Spinal cord (tissue), 10 donors: ENCODE measurements around the gene UBTD2. TPM values are rescaled to one million over a fixed set of nuclear protein-coding genes. Genes with fewer than 3 reads are reported as not detected.
"Not testable (repeated sequence)": the region's sequence is repeated elsewhere in the genome, so short reads cannot be mapped to it uniquely, and the experiment has no call there.

Source experiments
- DNase-seq, 6 donors: peaks; one replicate each; pipeline versions ENCODE4 v3.0.0 to v3.0.0-alpha.2; 2013 to 2015; ENCODE audit warnings: low spot score in 6 of 6, low read depth in 4 of 6
- H3K27ac ChIP-seq: one replicate; pipeline ENCODE4 v1.5.1; 2013; ENCODE audit warnings: low read depth, low read length, control low read depth
- H3K27me3 ChIP-seq: one replicate; pipeline ENCODE4 v1.6.1; 2013; ENCODE audit warnings: low read length; ENCODE audit not compliant: control insufficient read depth, insufficient read depth
- H3K36me3 ChIP-seq: one replicate; pipeline ENCODE4 v1.6.1; 2013; ENCODE audit warnings: low read length; ENCODE audit not compliant: control insufficient read depth, insufficient read depth
- H3K4me1 ChIP-seq: one replicate; pipeline ENCODE4 v1.6.1; 2013; ENCODE audit warnings: low read length; ENCODE audit not compliant: control insufficient read depth, insufficient read depth
- H3K4me3 ChIP-seq: one replicate; pipeline ENCODE4 v1.5.1; 2013; ENCODE audit warnings: low read depth, low read length, control low read depth
- H3K9me3 ChIP-seq: one replicate; pipeline ENCODE4 v1.6.1; 2013; ENCODE audit warnings: low read length; ENCODE audit not compliant: control insufficient read depth, insufficient read depth
- WGBS: methylation state at CpG from one replicate; pipeline ENCODE4 v1.1.5; 2013; ENCODE audit warnings: missing lambda C conversion rate; ENCODE audit not compliant: insufficient coverage; 5-methylcytosine and 5-hydroxymethylcytosine counted together
- polyA plus RNA-seq, 2 donors: library from polyadenylated mRNA; unstranded; fragments of 120-200 nt; gene quantifications; one replicate each; pipeline ENCODE4 v1.2.1, GENCODE V29; 2013; ENCODE audit not compliant: insufficient read length in 2 of 2
- total RNA-seq, 2 donors: library from RNA; depleted of rRNA in 1 of 2; stranded (reverse); fragments of 120-200 nt in 1 of 2; fragments of >200 nt in 1 of 2; gene quantifications; one replicate each; pipeline versions ENCODE4 v1.2.3 to v1.2.4, GENCODE V29; 2013 to 2014
- donor health status: healthy.

UBTD2 gene
- total and polyA plus RNA-seq, 4 donors = 37.7 to 54.0 (median 44.3) TPM

DNA sequence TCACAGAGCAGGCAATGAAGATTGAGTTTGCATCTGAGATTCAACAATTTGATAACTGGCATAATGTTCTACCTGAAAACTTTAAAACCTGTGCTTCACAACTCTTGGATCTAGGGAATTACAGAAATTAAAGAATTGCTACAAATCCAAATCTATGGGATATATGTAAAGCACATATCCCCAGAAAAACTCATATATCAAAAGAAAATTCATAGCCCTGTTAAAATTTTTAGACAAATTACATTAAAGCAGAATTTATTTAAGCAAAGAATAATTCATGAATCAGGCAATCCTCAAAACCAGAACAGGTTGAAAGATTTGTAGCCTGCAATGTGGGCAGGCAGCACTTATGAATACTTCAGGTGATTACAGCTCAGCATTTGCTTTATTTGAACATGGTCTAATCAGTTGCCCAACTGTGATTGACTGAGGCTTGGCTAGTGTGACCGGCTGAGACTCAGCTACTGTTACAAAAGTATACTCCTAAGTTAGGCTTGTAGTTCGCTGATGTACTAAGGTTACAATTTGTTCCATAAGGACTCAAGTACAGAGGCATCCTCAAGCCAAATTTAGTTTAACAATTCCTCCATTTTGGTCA lies 10.3 kb upstream of the UBTD2 start:
- no peaks in the 10 kb centered on the region for H3K27me3 ChIP-seq
- DNase-seq = no peak
- H3K4me3 ChIP-seq = no peak overlapping the region
- H3K4me1 ChIP-seq = peaks cover 6% of the 10 kb centered on the region
- whole genome bisulfite sequencing = 80% methylated on average over 1 of the region's 2 CpGs
- H3K27ac ChIP-seq = no peak overlapping the region
- H3K9me3 ChIP-seq = no peaks in the 10 kb centered on the region
- H3K36me3 ChIP-seq = no peaks in the 10 kb centered on the region

DNA sequence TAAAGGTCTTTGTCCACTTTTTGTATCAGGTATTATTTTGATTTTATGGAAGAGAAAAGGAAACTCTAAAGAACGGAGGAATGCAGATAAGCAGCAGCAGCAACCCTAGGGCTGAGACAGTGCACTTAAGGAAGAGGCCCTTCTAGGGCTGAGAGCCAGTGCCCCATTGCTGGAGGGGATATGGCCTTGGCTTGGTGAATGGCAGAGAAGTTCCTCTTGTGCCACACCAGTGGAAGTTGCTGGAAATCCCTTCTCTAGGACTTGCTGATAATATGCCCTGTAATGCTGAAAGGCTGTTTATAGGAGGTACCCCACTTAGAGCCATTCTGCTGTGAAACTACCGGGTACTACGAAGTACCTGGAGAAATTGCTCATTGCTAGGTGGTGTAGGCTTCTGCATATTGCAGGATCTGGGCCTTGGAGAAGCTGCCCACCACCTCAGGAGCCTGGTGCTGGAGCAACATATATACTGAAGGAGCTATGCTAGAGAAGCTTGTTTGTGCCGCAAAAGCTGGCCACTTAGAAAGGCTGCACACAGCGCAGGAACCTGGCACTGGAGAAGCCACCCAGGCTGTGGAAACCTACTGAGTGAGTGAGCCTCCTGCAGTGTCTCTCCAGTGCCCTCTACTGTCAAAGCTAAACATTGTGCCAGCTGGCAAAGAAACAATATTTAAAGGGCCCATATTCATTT lies 9.6 kb upstream of the UBTD2 start:
- Histone ChIP-seq H3K27me3 (no peaks in the 10 kb centered on the region), H3K9me3 (no peaks in the 10 kb centered on the region), H3K36me3 (no peaks in the 10 kb centered on the region), H3K4me1 (peaks cover 6% of the 10 kb centered on the region), H3K4me3 (no peak overlapping the region), H3K27ac (no peak overlapping the region)
- WGBS = 41% methylated on average over 5 of the region's 5 CpGs
- peak in 4 of 6 donors; percentile 60 to 95 (median 78) for DNase-seq

DNA sequence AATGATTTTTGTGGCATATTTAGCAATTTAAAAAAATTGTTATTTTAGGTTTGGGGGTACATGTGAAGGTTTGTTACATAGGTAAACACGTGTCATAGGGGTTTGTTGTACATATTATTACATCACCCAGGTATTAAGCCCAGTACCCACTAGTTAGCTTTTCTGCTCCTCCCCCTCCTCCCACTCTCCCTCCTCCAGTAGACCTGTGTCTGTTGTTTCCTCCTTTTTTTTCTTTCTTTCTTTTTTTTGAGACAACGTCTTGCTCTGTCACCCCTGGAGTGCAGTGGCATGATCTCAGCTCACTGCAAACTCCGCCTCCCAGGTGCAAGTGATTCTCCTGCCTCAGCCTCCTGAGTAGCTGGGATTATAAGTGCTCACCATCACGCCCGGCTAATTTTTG lies 8.3 kb upstream of the UBTD2 start:
- H3K9me3 ChIP-seq, H3K4me1 ChIP-seq, H3K4me3 ChIP-seq, H3K27ac ChIP-seq, DNase-seq, H3K27me3 ChIP-seq, H3K36me3 ChIP-seq: not testable (repeated sequence)
- WGBS = 13% methylated on average over 1 of the region's 5 CpGs

DNA sequence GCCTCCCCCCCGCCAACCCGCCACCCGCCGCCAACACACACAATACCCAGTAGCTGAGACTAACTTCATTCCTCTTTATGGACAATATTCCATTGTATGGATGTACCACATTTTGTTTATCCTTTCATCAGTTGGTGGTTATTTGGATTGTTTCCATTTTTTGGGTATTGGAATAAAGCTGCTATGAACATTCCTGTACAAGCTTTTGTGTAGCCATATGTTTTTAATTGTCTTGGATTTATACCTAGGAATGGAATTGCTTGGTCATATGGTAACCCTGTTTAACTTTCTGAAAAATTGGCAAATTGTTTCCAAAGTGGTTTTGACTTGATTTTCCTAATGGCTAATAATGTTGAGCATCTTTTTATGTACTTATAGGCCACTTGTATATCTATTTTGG lies 4.9 kb upstream of the UBTD2 start:
- whole genome bisulfite sequencing = no CpG with 5 or more reads among the region's 4 CpGs
- no peaks in the 10 kb centered on the region for H3K36me3 ChIP-seq
- no peaks in the 10 kb centered on the region for H3K9me3 ChIP-seq
- H3K4me1 ChIP-seq = peaks cover 9% of the 10 kb centered on the region
- DNase-seq = no peak
- no peak overlapping the region for H3K4me3 ChIP-seq
- H3K27ac ChIP-seq = no peak overlapping the region
- no peaks in the 10 kb centered on the region for H3K27me3 ChIP-seq

DNA sequence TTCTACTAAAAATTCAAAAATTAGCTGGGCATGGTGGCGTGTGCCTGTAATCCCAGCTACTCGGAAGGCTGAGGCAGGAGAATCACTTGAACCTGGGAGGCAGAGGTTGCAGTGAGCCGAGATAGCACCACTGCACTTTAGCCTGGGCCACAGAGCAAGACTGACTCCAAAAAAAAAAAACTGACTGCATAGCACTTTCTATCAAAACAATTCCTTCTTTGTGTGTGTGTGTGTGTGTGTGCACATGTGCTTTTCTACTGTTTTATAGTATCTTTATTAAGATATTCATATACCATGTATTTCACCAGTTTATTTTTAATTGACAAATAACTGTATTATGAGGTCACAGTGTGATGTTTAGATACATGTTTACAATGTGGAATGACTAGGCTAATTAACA lies 3.6 kb upstream of the UBTD2 start:
- H3K9me3 ChIP-seq, H3K4me1 ChIP-seq, H3K27me3 ChIP-seq, H3K27ac ChIP-seq, H3K36me3 ChIP-seq, H3K4me3 ChIP-seq, DNase-seq: not testable (repeated sequence)
- whole genome bisulfite sequencing = 100% methylated on average over 2 of the region's 3 CpGs

DNA sequence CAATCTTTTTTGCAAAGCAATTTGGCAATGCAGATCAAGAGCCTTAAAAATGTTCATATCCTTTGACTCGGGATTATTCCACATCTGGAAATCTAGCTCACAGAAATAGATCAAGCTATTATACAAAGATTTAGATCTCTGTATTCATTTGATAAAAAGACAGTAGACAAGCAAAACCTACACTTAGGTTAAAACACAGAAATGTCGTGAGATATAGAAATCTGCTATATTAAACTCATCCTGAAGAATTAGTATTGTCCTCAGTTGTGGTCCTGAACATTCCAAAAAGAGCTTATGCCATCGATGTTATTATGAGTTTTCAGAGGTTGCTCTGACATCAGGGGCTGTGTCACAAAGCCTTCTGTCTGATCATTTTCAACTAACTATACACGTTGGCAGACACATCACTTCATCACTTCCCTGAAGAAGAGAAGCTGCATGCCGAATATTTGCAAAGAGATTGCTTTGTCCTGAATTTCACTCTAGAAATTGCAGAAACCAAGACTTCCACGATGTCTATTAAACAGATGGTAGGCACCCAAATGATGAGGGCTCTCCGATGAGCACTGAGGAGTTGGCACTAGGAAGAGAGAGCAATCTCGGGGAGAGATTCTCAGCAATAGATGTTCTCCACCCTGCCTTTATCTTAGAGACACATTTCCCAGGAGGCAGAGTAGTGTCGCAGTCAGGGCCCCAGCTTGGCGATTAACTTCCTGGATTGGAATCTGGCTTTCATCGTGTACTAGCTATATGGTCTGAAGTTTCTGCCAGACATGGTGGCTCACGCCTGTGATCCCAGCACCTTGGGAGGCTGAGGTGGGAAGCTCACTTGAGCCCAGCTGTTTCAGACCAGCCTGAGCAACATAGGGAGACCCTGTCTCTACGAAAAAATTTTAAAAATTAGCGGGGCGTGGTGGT lies 1.9 kb upstream of the UBTD2 start:
- Histone ChIP-seq H3K27me3 (no peaks in the 10 kb centered on the region), H3K36me3 (no peaks in the 10 kb centered on the region), H3K27ac (no peak overlapping the region), H3K4me1 (peaks cover 9% of the 10 kb centered on the region), H3K9me3 (no peaks in the 10 kb centered on the region), H3K4me3 (no peak overlapping the region)
- 79% methylated on average over 13 of the region's 15 CpGs for WGBS
- DNase-seq = peak in 2 of 6 donors; percentile 23 to 51

DNA sequence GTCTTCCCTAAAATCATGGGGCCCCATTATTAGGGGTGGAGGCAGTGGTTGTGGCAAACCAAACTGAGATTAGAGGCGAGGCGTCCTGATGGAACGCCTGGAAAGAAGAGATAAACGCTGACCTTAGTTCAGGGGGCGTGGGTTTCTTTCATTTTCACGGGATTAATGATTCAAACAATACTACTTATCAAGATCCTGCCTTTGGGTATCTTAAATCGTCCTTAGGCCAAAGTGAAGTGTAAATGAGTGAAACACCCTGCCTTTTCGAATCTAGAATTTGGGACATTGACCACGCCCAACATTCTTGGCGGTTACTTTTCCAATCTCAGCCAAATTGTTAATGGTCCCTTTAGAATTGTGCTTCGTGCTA lies 1.0 kb upstream of the UBTD2 start:
- Histone ChIP-seq H3K4me3 (peak overlapping the region; percentile 80), H3K9me3 (no peaks in the 10 kb centered on the region), H3K27me3 (no peaks in the 10 kb centered on the region), H3K36me3 (no peaks in the 10 kb centered on the region), H3K27ac (peak overlapping the region; percentile 92), H3K4me1 (peaks cover 9% of the 10 kb centered on the region)
- DNase-seq = peak in 2 of 6 donors; percentile 23 to 49
- 11% methylated on average over 1 of the region's 11 CpGs for WGBS

DNA sequence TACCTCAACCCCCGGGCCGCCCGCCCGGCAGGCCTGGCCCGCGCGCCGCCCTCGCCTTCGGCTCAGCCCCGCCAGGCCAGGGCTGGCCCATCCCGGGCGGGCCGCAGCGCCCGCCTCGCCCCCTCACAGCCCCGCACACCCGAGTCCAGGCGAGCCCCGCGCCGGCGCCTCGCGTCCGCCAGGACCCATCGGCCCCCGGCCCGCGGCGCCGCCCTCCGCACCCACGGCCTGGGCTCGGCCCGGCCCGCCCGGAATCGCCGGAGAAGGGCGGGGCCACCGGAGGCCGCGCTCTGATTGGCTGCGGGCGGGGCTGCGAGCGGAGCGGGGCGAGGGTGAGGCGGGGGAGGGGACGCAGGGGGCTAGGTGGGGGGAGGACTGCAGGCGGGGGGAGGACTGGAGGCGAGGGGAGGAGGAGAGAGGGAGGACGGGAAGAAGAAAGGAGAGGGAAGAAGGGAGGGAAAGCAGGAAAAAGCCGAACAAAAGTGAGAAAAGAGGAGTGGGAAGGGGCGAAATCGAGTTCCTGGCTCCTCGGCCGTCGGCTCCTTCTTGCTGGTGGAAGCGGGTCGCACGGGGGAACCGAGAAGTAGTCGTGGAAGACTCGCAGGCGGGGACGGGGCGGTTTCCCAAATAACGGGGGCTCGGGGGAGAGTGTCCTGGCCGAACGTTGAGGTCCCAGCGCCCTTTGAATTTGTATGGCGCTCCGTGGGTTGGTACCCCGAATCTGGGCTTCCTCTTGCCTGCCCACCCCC lies 472 bp upstream of the UBTD2 start:
- Histone ChIP-seq H3K4me3 (peak overlapping the region; percentile 80), H3K27me3 (no peaks in the 10 kb centered on the region), H3K36me3 (no peaks in the 10 kb centered on the region), H3K27ac (peak overlapping the region; percentile 92), H3K4me1 (peaks cover 9% of the 10 kb centered on the region), H3K9me3 (no peaks in the 10 kb centered on the region)
- DNase-seq = peak in 4 of 6 donors; percentile 70 to 96 (median 86)
- WGBS = under 1% methylated on average over 65 of the region's 79 CpGs

DNA sequence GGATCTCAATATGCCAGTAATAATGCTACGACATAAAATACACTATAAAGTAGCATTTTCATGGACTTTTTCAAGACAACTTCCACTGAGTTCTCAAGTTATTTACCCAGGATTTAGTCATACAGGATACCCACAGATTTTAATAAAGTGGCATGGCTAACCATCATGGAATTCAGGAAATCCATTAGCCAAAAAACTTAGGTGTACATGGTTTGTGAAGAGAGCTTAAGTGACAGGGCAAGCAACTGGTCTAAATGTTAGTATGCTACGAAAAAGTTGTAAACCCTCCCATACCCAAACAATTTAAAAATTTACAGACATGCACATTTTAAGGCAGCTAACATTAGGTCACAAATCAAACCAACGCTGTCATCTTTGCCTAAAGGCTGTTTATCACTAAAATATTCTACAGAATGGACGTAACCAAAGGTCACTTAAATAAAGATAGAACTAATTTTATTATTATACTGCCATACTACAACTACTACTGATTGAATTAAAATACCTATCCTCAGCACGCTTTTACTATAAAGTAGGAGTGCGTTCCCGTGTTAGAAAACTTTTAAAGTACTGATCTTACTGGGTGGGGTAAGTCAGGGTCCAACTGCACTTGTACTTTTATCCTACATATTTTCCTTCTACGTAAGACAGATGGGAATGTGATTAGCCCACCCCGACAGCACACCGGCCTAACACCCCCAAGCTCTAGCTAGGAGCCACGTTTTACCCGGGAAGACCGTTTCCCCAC lies 1.1 kb downstream of the UBTD2 start:
- Histone ChIP-seq H3K4me1 (peaks cover 9% of the 10 kb centered on the region), H3K27me3 (no peaks in the 10 kb centered on the region), H3K9me3 (no peaks in the 10 kb centered on the region), H3K36me3 (no peaks in the 10 kb centered on the region), H3K4me3 (peak overlapping the region; percentile 72), H3K27ac (peak overlapping the region; percentile 79)
- WGBS = 1% methylated on average over 7 of the region's 13 CpGs
- DNase-seq = no peak
